Stimulated activated CD4-positive, alpha-beta T cell treated with anti-CD3 and anti-CD28 coated beads, Interleukin-1b, Interleukin-23, amount 100 ng/mL, for 1 hour (primary cell): ENCODE results near the gene DNAH17.

Experiments
- DNase-seq, 2 donors: peaks; one replicate each; pipeline ENCODE4 v3.0.0-alpha.2; 2020; ENCODE audit warnings: low read depth in 2 of 2

The DNAH17 gene

GRCh38 chr17:78392295-78392694 lies 184.9 kb downstream of the DNAH17 start:
- DNase-seq = no peak

GRCh38 chr17:78391843-78392242 lies 185.4 kb downstream of the DNAH17 start:
- DNase-seq = no peak

- no peak for DNase-seq
Measured at GRCh38 chr17:78391051-78391431, 186.2 kb downstream of the DNAH17 start.

DNA sequence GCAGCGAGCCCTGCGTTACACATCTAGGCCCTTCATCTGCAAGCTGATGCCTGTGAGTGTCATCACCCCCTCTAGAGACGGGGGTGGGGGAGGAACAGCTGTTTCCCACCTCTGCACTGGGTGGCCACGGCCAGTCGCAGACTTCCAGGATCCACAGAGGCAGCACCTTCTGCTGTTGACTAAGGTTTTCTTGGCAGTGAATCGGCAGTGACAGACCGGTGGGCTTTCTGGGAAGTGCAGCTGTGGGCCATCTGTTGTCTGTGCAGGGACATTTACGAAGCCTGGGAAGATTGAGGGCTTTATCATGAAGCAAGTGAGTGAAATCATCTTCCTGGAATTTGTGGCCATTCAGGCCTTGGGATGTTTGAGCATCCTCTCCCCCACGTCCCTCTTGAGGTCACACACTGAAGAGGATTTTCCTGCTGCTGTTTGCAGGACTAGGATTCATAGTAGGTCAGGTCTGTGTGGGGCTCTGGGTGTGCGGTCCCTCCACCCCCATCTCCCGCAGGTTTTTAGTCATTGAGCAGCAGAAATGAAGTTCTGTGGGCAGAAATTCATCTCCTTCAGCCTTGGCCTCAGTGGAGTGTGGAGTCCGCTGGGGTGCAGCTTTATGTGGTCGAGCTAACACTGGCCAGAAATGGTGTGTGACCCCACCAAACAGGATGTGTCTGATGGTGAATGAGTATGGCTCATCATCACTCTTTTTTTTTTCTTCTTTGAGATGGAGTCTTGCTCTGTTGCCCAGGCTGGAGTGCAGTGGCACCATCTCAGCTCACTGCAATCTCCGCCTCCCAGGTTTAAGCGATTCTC lies 186.8 kb downstream of the DNAH17 start:
- DNase-seq = no peak

GRCh38 chr17:78387977-78388941 lies 188.9 kb downstream of the DNAH17 start:
- no peak for DNase-seq

- DNase-seq = no peak
Measured at GRCh38 chr17:78384479-78385175, 192.6 kb downstream of the DNAH17 start.

GRCh38 chr17:78383725-78384471 lies 193.3 kb downstream of the DNAH17 start:
- no peak for DNase-seq

DNA sequence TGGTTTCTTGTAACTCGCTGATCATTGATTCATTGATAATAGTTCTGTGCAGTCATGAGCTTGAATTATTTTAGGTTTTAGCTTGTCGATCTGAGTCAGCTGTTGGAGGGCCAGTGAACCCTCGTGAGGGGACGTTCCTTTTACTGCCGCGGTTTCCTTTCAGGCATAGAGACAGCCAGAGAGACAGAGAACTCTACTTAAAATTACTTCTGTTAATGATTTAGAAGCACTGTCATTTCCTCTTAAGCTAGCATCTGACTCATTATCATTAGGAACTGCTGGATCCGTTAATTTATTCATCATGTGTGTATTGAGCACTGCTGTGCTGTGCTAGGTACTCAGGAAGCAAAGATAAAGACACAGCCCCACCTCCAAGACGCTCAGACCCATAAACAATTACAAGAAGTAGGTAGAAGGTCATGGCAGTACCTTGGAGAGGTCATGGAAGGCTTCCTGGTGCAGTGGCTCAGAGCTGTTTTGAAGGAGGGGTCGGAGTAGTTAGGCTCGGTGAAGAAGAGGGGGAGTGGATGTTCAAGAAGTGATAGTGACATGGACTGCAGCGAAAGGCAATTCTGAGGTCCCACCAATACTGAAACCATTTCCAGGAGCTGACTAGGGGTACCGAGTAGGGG lies 195.5 kb downstream of the DNAH17 start:
- DNase-seq = no peak

DNA sequence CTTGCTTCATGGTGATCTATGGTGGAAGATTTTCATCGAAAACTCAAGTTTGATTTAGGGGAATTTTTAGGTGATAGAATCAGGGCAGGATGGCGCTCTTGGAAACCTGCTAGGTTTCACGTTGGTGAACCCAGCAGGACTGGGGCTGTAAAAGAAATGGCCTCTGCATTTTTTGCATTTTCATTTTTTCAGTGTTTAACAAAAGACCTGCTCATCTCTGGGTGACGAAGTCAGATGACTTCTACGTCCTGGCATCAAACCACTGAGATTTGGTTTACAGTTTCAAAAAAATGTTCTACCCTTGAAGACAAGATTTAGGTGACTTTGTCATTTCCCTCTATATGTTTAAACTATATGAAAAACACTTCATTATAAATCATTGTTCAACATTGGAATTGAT lies 196.8 kb downstream of the DNAH17 start:
- DNase-seq = no peak

- no peak for DNase-seq
Measured at GRCh38 chr17:78379131-78379491, 198.1 kb downstream of the DNAH17 start.

DNA sequence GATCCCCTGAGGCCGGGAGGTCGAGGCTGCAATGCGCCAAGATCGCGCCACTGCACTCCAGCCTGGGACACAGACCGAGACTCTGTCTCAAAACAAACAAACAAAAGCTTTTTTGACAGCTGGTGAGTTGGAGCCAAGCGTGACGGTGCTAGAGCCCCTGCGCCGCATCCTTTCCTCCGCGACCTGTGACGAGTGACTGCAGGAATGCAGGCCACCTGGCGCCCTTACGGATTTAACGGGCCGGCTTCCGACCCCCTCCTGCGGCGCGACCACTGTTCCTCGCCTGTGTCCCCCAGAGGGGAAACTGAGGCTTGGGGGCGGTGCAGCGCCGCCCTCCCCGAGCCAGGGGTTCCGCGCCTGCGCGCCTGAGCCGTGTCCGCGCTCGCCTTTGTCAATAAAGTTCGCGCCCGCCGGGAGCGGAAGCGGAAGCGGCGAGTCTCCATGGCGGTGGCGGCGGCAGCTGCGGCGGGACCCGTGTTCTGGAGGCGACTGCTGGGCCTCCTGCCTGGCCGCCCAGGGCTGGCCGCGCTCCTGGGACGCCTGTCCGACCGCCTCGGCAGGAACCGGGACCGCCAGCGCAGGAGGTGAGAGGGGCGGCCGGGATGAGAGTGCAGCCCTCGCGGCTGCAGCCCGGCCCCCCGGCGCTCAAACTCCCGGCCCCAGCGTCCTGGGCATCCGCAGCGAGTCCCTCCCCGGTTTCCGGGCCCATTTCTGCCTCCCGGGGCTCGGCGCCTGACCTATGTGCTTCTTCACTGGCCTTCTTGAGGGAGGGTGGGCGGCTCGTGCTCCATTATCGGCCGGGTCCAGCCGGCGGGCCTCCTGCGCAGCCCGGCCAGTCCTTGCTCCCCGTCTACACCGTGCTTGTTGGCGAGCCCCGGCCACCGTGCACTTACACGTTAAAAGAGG lies 198.7 kb downstream of the DNAH17 start, which contains the start of gene PGS1:
Gene PGS1 (plus strand): TSS at position 425 of the 906 bp plus-strand sequence. CDS start 17 bp downstream, at position 442.
- DNase-seq = peak; percentile 52 to 65

DNA sequence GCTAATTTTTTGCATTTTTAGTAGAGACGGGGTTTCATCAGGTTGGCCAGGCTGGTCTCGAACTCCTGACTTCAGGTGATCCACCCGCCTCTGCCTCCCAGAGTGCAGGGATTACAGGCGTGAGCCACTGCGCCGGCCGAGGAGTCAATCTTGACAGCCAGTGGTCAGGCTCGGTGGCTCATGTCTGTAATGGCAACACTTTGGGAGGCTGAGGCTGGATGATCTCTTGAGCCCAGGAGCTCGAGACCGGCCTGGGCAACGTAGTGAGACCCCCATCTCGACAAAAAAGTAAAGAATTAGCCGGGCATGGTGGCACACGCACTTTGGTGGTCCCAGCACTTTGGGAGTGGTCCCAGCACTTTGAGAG lies 199.4 kb downstream of the DNAH17 start:
- DNase-seq = no peak

DNA sequence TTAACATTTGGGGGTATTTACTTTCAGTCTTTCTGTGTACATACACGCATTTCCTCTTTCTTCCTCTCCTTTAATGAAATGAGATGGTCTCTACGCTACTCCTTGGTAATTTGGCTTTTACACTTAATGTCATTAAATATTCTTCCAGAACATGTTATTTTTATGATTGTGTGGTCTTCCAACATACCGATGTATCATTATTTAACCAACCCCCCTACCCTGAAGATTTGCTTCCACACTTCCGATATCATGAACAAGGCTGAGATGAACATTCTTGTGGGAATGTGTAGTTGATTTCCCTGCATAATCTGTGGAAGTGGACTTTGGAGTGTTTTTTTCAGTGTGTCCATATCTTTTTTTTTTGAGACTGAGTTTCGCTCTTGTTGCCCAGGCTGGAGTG lies 201.0 kb downstream of the DNAH17 start:
- DNase-seq = no peak

GRCh38 chr17:78375401-78376151 lies 201.6 kb downstream of the DNAH17 start:
- DNase-seq = no peak

DNA sequence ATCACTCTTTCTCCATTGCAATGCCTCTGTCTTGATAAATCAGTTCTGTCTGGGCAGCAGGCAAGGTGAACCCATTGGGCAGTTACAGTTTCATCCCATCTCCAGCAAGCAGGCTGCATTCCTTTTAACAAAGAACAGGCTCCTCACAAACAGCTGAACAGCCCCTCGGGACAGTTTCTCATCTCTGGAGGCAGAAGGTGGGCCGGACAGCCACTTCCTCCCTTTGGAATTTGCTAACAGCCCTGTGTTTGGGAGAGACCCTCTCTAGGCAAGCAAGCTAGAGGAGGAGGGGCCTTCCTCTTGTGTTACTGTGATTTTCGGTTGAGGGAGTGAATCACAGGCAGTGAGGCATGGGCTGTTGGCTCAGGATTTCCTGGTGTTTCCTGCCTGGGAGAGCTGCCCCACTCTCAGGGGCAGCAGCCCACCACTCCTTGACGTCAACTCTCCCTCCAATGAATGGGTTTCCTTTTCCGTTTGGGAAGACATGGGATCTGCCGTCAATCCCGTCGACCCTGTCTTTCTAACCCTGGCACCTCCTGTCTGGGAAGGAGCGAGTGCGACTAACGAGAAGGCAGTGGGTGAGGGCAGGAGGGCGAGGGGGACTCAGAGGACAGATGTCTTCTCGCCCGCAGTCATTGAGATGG lies 202.4 kb downstream of the DNAH17 start:
- DNase-seq = no peak

GRCh38 chr17:78374189-78374588 lies 203.0 kb downstream of the DNAH17 start:
- DNase-seq = no peak
